GM21576 (cell line): Measurements from ENCODE around the gene RIPK4.

Experiments used
- ATAC-seq: cut with Tn5 transposase; IDR thresholded peaks from one replicate; pipeline ENCODE4 v1.9.1; 2021; ENCODE audit warnings: mild to moderate bottlenecking, moderate library complexity; ENCODE audit not compliant: unreplicated experiment

RIPK4 gene

GRCh38 chr21:41766883-41767605 is at the start of gene RIPK4:
TSS of gene RIPK4 (minus strand) at chr21:41767052. CDS start at chr21:41767041, 11 bp downstream.
- no peak for ATAC-seq

GRCh38 chr21:41815652-41816582 is 49.1 kb upstream of the RIPK4 start:
- ATAC-seq: no peak

- no peak for ATAC-seq
Measured at GRCh38 chr21:41813226-41813625, 46.4 kb upstream of the RIPK4 start.

- ATAC-seq: no peak
Measured at GRCh38 chr21:41812679-41813078, 45.8 kb upstream of the RIPK4 start.

- ATAC-seq: no peak
Measured at GRCh38 chr21:41810597-41810932, 43.7 kb upstream of the RIPK4 start.

GRCh38 chr21:41809891-41810596 is 43.2 kb upstream of the RIPK4 start:
- ATAC-seq: no peak

- ATAC-seq: no peak
Measured at GRCh38 chr21:41808846-41809245, 42.0 kb upstream of the RIPK4 start.

GRCh38 chr21:41808094-41808493 is 41.2 kb upstream of the RIPK4 start:
- ATAC-seq: no peak

- no peak for ATAC-seq
Measured at GRCh38 chr21:41806773-41807172, 39.9 kb upstream of the RIPK4 start.

- no peak for ATAC-seq
Measured at GRCh38 chr21:41805643-41806042, 38.8 kb upstream of the RIPK4 start.

GRCh38 chr21:41805038-41805437 is 38.2 kb upstream of the RIPK4 start:
- no peak for ATAC-seq

GRCh38 chr21:41804381-41804780 is 37.5 kb upstream of the RIPK4 start:
- no peak for ATAC-seq

GRCh38 chr21:41803316-41803715 is 36.5 kb upstream of the RIPK4 start:
- no peak for ATAC-seq

GRCh38 chr21:41802684-41803083 is 35.8 kb upstream of the RIPK4 start:
- no peak for ATAC-seq

- ATAC-seq: no peak
Measured at GRCh38 chr21:41802198-41802584, 35.3 kb upstream of the RIPK4 start.

GRCh38 chr21:41801321-41802197 is 34.7 kb upstream of the RIPK4 start:
- no peak for ATAC-seq

- no peak for ATAC-seq
Measured at GRCh38 chr21:41800425-41801320, 33.8 kb upstream of the RIPK4 start.

- no peak for ATAC-seq
Measured at GRCh38 chr21:41799763-41800162, 32.9 kb upstream of the RIPK4 start.

GRCh38 chr21:41798326-41798725 is 31.5 kb upstream of the RIPK4 start:
- ATAC-seq: no peak
